ENCODE measurements around the gene SLC16A1. TPM values are rescaled to one million over a fixed set of nuclear protein-coding genes. Genes with fewer than 3 reads are reported as not detected.

The SLC16A1 gene
- total RNA-seq, 1 experiment from 2014 or later: 74.6 TPM

DNA sequence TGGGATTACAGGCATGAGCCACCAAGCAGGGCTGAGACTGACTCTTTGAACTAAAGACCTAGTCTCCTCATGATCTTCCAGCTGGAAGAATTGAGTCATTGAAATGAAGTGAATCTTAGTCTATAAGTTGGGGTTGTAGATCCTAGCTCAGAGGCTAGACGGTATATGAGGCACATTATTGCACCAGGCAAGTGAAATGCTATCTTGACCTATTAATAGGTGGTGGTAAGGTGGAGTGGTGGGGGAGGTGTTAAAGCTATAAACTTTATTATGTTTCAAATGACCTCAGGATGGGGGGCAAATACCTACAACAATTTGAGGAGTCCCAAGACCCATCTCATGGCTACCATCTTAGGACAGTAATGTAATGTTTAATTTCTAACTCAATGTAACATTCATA, 36.8 kb upstream of the SLC16A1 start:
- H3K9me3 ChIP-seq (ENCODE audit: insufficient read depth, low read depth): no peaks in the 10 kb centered on the region
- intact Hi-C loops (cut with micrococcal nuclease; ENCODE audit: unreplicated experiment): no loop called here
- DNase-seq: no peak
- H3K4me2 ChIP-seq: no peak overlapping the region
- no peaks in the 10 kb centered on the region for H3K79me2 ChIP-seq (ENCODE audit: low read depth)
- no peak overlapping the region for H2AFZ ChIP-seq
- H3K27ac ChIP-seq: no peak overlapping the region
- H3F3A ChIP-seq (ENCODE audit: insufficient read depth, low read depth): no peaks in the 10 kb centered on the region
- TF ChIP-seq, protein P1, sequence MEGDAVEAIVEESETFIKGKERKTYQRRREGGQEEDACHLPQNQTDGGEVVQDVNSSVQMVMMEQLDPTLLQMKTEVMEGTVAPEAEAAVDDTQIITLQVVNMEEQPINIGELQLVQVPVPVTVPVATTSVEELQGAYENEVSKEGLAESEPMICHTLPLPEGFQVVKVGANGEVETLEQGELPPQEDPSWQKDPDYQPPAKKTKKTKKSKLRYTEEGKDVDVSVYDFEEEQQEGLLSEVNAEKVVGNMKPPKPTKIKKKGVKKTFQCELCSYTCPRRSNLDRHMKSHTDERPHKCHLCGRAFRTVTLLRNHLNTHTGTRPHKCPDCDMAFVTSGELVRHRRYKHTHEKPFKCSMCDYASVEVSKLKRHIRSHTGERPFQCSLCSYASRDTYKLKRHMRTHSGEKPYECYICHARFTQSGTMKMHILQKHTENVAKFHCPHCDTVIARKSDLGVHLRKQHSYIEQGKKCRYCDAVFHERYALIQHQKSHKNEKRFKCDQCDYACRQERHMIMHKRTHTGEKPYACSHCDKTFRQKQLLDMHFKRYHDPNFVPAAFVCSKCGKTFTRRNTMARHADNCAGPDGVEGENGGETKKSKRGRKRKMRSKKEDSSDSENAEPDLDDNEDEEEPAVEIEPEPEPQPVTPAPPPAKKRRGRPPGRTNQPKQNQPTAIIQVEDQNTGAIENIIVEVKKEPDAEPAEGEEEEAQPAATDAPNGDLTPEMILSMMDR (conservative IDR thresholded peaks at IDR 0.05): no peak
- no peak overlapping the region for H3K4me3 ChIP-seq
- H3K4me1 ChIP-seq (replicated peaks; ENCODE audit: insufficient read depth): no peaks in the 10 kb centered on the region
- H3K36me3 ChIP-seq (ENCODE audit: low read depth): no peaks in the 10 kb centered on the region
- ChIA-PET CTCF (no interaction called here), POLR2A (ENCODE audit: unreplicated experiment) (no interaction called here)
- BruUV-seq (replicated peaks): no TSS peak
- no peaks in the 10 kb centered on the region for H3K27me3 ChIP-seq (ENCODE audit: insufficient read depth, low read depth)
- no peaks in the 10 kb centered on the region for H4K20me1 ChIP-seq (ENCODE audit: insufficient read depth)
- H3K9me2 ChIP-seq (ENCODE audit: insufficient read depth): no peaks in the 10 kb centered on the region

DNA sequence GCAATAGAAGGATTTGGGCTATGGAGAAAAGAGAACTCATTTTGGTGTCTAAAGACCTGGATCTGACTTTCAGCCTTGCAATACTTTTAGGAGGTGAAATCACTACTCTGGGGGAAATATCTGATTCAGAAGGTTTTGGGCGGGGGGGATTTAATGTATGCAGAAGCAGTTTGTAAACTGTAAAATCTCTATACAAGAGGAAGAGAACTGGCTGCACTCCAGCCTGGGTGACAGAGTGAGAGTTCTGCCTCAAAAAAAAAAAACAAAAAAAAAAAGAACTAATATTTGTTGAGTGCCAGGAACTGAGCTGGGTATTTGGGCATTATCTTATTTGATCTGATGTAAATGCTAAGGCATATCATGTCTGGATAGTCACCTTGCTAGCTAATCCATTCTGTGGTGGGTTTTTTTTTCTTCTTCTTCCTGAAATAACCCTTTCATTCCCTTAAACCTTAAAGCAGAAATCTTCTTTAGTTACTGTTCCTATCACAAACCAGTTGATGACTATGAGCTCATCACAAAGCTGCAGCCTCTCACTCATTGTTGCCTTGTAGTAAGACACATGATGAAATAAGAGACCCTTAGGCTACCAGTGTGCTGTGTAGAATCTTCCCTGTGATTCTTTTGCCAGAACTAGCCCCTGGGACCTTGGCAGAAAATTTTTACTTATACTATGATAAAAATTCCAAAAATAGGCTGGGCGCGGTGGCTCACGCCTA, 35.6 kb upstream of the SLC16A1 start:
- ChIA-PET CTCF (no interaction called here), POLR2A (ENCODE audit: unreplicated experiment) (no interaction called here)
- intact Hi-C loops (cut with micrococcal nuclease; ENCODE audit: unreplicated experiment): no loop called here
- Histone ChIP-seq H3K79me2 (ENCODE audit: low read depth) (no peaks in the 10 kb centered on the region), H3F3A (ENCODE audit: insufficient read depth, low read depth) (no peaks in the 10 kb centered on the region), H3K9me3 (ENCODE audit: insufficient read depth, low read depth) (no peaks in the 10 kb centered on the region), H3K9me2 (ENCODE audit: insufficient read depth) (no peaks in the 10 kb centered on the region), H3K4me1 (replicated peaks; ENCODE audit: insufficient read depth) (no peaks in the 10 kb centered on the region), H4K20me1 (ENCODE audit: insufficient read depth) (no peaks in the 10 kb centered on the region), H3K27me3 (ENCODE audit: insufficient read depth, low read depth) (no peaks in the 10 kb centered on the region), H3K27ac (no peak overlapping the region), H3K4me2 (no peak overlapping the region), H2AFZ (no peak overlapping the region), H3K36me3 (ENCODE audit: low read depth) (no peaks in the 10 kb centered on the region), H3K4me3 (no peak overlapping the region)
- BruUV-seq (replicated peaks): no TSS peak
- TF ChIP-seq, protein P1 (conservative IDR thresholded peaks at IDR 0.05): no peak
- TF ChIP-seq EZH2 (IDR thresholded peaks at IDR 0.05; ENCODE audit: low read depth): no peak
- DNase-seq: no peak

DNA sequence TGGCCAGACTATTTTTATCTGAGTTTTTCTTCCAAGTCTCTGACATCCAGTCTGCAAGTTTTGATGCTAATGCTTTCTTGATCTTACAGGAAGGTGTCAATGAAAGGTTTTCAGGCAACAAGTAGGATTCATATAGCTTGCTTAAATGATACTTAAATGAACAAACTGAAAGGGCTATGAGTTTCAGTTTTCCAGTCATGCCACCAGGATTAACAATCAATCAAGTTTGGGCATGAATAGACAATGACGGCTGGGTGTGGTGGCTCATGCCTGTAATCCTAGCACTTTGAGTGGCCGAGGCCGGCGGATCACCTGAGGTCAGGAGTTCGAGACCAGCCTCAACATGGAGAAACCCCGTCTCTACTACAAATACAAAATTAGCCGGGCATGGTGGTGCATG, 34.3 kb upstream of the SLC16A1 start:
- POLR2A ChIA-PET (ENCODE audit: unreplicated experiment): no interaction called here
- Histone ChIP-seq H3K4me2 (no peak overlapping the region), H3K9me3 (ENCODE audit: insufficient read depth, low read depth) (no peaks in the 10 kb centered on the region), H3K9me2 (ENCODE audit: insufficient read depth) (no peaks in the 10 kb centered on the region), H3K79me2 (ENCODE audit: low read depth) (no peaks in the 10 kb centered on the region), H3K36me3 (ENCODE audit: low read depth) (no peaks in the 10 kb centered on the region), H3K4me3 (no peak overlapping the region), H4K20me1 (ENCODE audit: insufficient read depth) (no peaks in the 10 kb centered on the region), H3K27me3 (ENCODE audit: insufficient read depth, low read depth) (no peaks in the 10 kb centered on the region), H3K4me1 (replicated peaks; ENCODE audit: insufficient read depth) (no peaks in the 10 kb centered on the region), H3F3A (ENCODE audit: insufficient read depth, low read depth) (no peaks in the 10 kb centered on the region), H2AFZ (no peak overlapping the region), H3K27ac (no peak overlapping the region)
- DNase-seq: no peak
- no TSS peak for BruUV-seq (replicated peaks)
- no peak for TF ChIP-seq EZH2 (IDR thresholded peaks at IDR 0.05; ENCODE audit: low read depth)
- TF ChIP-seq, protein P1 (conservative IDR thresholded peaks at IDR 0.05): no peak
- CTCF ChIA-PET: no interaction called here
- intact Hi-C loops (cut with micrococcal nuclease; ENCODE audit: unreplicated experiment): no loop called here
